ENCODE data around the gene CCDC24. TPM values are rescaled to one million over a fixed set of nuclear protein-coding genes. Genes with fewer than 3 reads are reported as not detected.

Gene CCDC24
- total and polyA plus RNA-seq, 3 donors from 2014 or later, result 28.8 to 64.9 (median 31.3) TPM

DNA sequence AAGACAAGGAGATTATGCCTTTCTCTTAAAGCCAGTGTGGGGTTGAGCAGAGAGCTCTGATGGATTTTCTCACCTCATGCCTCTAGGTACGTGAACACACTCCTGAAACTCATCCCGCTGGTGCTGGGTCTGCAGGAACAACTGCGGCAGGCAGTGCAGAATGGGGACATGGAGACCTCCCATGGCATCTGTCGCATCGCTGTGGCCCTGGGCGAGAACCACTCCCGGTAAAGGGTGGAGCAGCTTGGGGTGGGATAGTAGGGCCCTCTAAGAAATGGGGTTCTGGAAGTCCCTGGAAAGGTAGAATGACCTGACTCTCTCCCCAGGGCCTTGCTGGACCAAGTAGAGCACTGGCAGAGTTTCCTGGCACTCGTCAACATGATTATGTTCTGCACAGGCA is 35.2 kb upstream of the CCDC24 start:
- intact Hi-C loops (cut with DNase I; ENCODE audit: low total_unique reads), result no loop called here
- no peak overlapping the region for H3K4me3 ChIP-seq
- H3K27me3 ChIP-seq, result no peaks in the 10 kb centered on the region
- H3K36me3 ChIP-seq (ENCODE audit: low read depth, missing control alignments), result no peaks in the 10 kb centered on the region
- TF ChIP-seq POLR2A (IDR thresholded peaks at IDR 0.05), result no peak
- TF ChIP-seq, protein P1, sequence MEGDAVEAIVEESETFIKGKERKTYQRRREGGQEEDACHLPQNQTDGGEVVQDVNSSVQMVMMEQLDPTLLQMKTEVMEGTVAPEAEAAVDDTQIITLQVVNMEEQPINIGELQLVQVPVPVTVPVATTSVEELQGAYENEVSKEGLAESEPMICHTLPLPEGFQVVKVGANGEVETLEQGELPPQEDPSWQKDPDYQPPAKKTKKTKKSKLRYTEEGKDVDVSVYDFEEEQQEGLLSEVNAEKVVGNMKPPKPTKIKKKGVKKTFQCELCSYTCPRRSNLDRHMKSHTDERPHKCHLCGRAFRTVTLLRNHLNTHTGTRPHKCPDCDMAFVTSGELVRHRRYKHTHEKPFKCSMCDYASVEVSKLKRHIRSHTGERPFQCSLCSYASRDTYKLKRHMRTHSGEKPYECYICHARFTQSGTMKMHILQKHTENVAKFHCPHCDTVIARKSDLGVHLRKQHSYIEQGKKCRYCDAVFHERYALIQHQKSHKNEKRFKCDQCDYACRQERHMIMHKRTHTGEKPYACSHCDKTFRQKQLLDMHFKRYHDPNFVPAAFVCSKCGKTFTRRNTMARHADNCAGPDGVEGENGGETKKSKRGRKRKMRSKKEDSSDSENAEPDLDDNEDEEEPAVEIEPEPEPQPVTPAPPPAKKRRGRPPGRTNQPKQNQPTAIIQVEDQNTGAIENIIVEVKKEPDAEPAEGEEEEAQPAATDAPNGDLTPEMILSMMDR (IDR thresholded peaks at IDR 0.05), result no peak
- H3K4me1 ChIP-seq, result no peaks in the 10 kb centered on the region
- DNase-seq, result no peak
- 87 to 97% methylated on average over 4 to 8 of the region's 8 CpGs for WGBS, 2 donors
- no peak overlapping the region for H3K27ac ChIP-seq
- no peaks in the 10 kb centered on the region for H3K9me3 ChIP-seq

DNA sequence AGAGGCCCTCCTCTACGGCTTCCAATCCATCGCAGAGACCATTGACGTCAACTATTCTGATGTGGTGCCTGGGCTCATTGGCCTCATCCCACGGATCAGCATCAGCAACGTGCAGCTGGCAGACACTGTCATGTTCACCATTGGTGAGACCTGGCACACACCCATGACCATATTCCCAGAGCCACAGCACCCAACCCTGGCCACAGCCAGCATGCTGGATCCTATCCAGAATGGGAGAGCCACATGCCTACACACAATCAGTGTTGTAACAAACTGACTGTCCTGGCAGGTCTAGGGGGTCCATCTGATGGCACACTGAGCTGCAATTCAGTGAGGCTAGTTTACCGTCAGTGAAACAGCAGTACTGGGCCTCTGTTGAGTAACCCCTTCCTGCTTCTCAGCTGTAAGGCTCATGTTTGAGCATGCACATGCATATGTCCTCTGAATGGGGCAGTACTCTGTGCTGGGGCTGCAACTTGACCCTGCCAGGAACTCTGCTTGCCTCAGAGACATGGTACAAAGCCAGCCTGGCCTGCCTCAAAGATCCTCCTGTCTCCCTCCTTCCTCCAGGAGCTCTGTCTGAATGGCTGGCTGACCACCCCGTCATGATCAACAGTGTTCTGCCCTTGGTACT is 33.9 kb upstream of the CCDC24 start:
- H3K4me1 ChIP-seq, result no peaks in the 10 kb centered on the region
- H3K27ac ChIP-seq, result no peak overlapping the region
- H3K4me3 ChIP-seq, result no peak overlapping the region
- no peaks in the 10 kb centered on the region for H3K27me3 ChIP-seq
- no peak for DNase-seq
- TF ChIP-seq POLR2A (IDR thresholded peaks at IDR 0.05), result no peak
- TF ChIP-seq, protein P1 (IDR thresholded peaks at IDR 0.05), result no peak
- intact Hi-C loops (cut with DNase I; ENCODE audit: low total_unique reads), result no loop called here
- H3K9me3 ChIP-seq, result no peaks in the 10 kb centered on the region
- no peaks in the 10 kb centered on the region for H3K36me3 ChIP-seq (ENCODE audit: low read depth, missing control alignments)
- WGBS, 2 donors, result 93 to 95% methylated on average over 6 to 7 of the region's 7 CpGs

DNA sequence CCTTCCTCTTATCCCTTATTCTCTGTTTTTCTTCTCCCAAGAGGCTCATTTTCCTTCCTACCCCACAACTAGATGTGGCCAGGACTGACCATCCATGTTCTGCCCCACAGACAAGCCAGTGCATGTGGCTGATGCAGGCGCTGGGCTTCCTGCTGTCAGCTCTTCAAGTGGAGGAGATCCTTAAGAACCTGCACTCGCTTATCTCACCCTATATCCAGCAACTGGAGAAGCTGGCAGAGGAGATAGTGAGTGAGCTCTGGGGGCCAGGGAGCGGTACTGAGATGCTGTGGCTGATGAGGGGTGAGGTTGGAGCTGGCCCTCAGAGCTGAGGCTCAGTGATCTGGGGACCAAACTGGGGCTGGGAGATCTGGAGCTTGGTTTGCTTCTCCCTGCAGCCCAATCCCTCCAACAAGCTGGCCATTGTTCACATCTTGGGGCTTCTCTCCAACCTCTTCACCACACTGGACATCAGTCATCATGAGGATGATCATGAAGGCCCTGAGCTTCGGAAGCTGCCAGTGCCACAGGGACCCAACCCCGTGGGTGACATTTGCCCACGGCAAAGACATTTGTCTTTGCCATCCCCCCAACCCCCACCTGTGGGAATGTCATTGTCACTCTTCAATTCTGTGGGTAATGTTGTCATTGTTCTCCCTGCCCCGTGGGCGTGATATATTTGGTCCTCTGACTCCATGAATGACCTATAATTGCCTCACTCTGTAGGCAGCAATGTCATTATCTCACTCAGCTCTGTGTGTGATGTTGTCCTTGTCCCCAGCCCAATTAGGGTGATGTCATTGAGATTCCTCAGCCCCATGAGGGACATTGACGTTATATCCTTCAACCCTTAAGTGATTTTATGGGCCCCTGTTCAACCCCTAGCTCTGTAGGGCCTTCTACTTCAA is 32.8 kb upstream of the CCDC24 start:
- DNase-seq, result no peak
- intact Hi-C loops (cut with DNase I; ENCODE audit: low total_unique reads), result no loop called here
- TF ChIP-seq, protein P1 (IDR thresholded peaks at IDR 0.05), result no peak
- TF ChIP-seq POLR2A (IDR thresholded peaks at IDR 0.05), result no peak
- Histone ChIP-seq H3K36me3 (ENCODE audit: low read depth, missing control alignments) (no peaks in the 10 kb centered on the region), H3K4me3 (no peak overlapping the region), H3K9me3 (no peaks in the 10 kb centered on the region), H3K27ac (no peak overlapping the region), H3K27me3 (no peaks in the 10 kb centered on the region), H3K4me1 (no peaks in the 10 kb centered on the region)
- 92 to 94% methylated on average over 9 of the region's 9 CpGs for WGBS, 2 donors

DNA sequence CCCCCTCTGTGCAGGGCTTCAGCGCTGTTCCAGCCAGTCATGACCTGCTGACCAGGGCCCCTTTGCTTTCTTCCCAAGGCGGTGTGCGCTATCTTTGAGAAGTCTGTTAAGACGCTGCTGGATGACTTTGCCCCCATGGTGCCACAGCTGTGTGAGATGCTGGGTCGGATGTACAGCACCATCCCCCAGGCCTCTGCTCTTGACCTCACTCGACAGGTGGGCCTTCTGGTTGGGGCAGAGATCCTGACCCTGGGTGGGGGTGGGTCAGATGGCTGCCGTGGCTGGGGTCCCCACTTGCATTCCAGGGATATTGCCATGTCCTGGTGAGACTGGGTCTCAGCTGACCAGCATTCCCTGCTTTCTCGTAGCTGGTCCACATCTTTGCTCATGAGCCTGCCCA is 30.6 kb upstream of the CCDC24 start:
- H3K36me3 ChIP-seq (ENCODE audit: low read depth, missing control alignments), result no peaks in the 10 kb centered on the region
- no peak for DNase-seq

More for the DNA sequence above, 30.6 kb upstream of the CCDC24 start:
- H3K4me1 ChIP-seq, result no peaks in the 10 kb centered on the region
- no peaks in the 10 kb centered on the region for H3K27me3 ChIP-seq
- H3K27ac ChIP-seq, result no peak overlapping the region
- TF ChIP-seq, protein P1 (IDR thresholded peaks at IDR 0.05), result no peak
- TF ChIP-seq POLR2A (IDR thresholded peaks at IDR 0.05), result no peak
- 89 to 95% methylated on average over 3 to 8 of the region's 8 CpGs for WGBS, 2 donors
- intact Hi-C loops (cut with DNase I; ENCODE audit: low total_unique reads), result no loop called here
- H3K9me3 ChIP-seq, result no peaks in the 10 kb centered on the region
- no peak overlapping the region for H3K4me3 ChIP-seq
